OCI-LY1 (cell line): Measurements from ENCODE around the gene ATAD3A.
"Not testable (repeated sequence)": the region's sequence is repeated elsewhere in the genome, so short reads cannot be mapped to it uniquely, and the experiment has no call there.

Source experiments
- EZH2 ChIP-seq: fragments of 200-600 bp; sonication (generic), shearing (Covaris generic); IDR thresholded peaks from 2 replicates; pipeline ENCODE4 v1.8.0; 2017; ENCODE audit warnings: borderline replicate concordance, mixed run types, mild to moderate bottlenecking, antibody characterized with exemption, low read length, moderate library complexity, mixed read lengths
- TF ChIP-seq, protein P1 (sequence below): fragments of 200-600 bp; sonication (generic), shearing (Covaris generic); IDR thresholded peaks from 2 replicates; pipeline ENCODE4 v1.5.1; 2017; ENCODE audit warnings: mild to moderate bottlenecking, antibody characterized with exemption, low read length, moderate library complexity, mixed read lengths

DNA sequence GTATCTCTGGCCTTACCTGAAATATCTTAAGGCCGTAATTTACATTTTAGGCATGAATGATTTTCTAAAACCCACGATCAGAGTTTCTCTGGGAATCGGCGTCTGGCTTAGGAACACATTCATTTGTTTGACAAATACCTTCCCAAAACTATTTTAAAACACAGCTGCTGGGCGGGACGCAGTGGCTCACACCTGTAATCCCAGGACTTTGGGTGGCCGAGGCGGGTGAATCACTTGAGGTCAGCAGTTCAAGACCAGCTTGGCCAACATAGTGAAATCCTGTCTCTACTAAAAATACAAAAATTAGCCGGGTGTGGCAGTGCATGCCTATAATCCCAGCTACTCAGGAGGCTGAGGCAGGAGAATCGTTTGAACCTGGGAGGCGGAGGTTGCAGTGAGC lies 45.0 kb downstream of the ATAD3A start:
- TF ChIP-seq, protein P1, sequence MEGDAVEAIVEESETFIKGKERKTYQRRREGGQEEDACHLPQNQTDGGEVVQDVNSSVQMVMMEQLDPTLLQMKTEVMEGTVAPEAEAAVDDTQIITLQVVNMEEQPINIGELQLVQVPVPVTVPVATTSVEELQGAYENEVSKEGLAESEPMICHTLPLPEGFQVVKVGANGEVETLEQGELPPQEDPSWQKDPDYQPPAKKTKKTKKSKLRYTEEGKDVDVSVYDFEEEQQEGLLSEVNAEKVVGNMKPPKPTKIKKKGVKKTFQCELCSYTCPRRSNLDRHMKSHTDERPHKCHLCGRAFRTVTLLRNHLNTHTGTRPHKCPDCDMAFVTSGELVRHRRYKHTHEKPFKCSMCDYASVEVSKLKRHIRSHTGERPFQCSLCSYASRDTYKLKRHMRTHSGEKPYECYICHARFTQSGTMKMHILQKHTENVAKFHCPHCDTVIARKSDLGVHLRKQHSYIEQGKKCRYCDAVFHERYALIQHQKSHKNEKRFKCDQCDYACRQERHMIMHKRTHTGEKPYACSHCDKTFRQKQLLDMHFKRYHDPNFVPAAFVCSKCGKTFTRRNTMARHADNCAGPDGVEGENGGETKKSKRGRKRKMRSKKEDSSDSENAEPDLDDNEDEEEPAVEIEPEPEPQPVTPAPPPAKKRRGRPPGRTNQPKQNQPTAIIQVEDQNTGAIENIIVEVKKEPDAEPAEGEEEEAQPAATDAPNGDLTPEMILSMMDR, result not testable (repeated sequence)
- not testable (repeated sequence) for TF ChIP-seq EZH2
